ENCODE results near the gene AOX1.

The AOX1 gene

DNA sequence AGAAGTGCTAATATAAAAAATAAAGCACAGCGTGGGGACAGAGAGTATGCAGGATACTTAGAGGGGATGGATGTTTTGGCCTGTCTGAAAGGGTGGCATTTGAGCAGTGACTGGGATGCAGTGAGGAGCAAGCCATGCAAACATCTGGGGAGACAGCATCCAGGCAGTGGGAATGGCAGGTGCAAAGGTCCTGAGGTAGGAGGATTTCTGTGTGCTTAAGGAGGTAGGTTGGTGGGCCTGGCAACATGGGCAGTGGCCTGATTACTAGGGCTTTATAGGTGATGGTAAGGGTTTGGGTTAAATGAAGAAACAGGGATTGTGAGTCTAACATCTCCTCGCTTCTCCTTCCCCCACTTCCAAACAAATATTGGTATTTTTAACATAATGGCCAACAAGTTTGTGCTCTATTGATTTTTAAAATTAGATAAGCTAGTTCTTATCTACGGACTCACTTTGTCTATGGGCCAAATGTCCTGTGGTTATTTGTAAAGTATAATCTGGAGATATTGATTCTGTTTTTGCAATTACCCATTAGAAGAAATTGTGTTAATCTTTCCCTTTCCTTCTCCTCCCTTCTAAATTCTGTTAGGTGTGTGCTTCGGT is 2.4 kb downstream of the AOX1 start:
- ATAC-seq (ENCODE audit: insufficient read depth, low read depth) = no peak
- H3K79me2 ChIP-seq (ENCODE audit: insufficient read depth, low read length) = no peaks in the 10 kb centered on the region
- TF ChIP-seq CTCF (IDR thresholded peaks at IDR 0.05; ENCODE audit: borderline replicate concordance, extremely low read depth, low read length, poor library complexity, severe bottlenecking) (no peak), EZH2 (IDR thresholded peaks at IDR 0.05; ENCODE audit: borderline replicate concordance, low read depth, low read length, severe bottlenecking) (no peak)

DNA sequence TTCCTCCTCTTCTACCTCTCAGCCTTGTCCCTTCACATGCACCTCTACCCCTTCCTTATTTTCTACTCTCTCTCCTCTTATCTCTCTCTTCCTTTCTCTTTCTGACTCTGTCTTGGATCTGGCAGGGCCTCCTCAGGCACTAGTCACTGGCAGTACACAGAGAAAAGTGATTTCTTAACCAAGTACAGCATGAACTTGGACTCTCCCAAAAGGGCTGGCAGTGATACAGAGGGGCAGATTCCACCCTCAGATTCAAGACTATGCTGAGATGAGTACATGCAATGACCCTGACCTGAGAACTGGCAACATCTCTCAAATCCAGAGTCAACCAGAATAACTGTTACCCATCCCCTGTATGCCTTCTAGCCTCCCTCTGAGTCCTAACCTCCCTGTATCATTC is 4.3 kb downstream of the AOX1 start:
- no peak for TF ChIP-seq CTCF (IDR thresholded peaks at IDR 0.05; ENCODE audit: borderline replicate concordance, extremely low read depth, low read length, poor library complexity, severe bottlenecking)
- TF ChIP-seq EZH2 (IDR thresholded peaks at IDR 0.05; ENCODE audit: borderline replicate concordance, low read depth, low read length, severe bottlenecking) = no peak
- no peak for DNase-seq
- Histone ChIP-seq H3K36me3 (ENCODE audit: insufficient read depth, low read length) (no peaks in the 10 kb centered on the region), H3K27ac (ENCODE audit: low read length) (no peak overlapping the region), H3K4me2 (ENCODE audit: insufficient read depth, low read length) (no peak overlapping the region), H3K4me3 (ENCODE audit: low read depth in 1 of 2, low read length in 2 of 2) (no peak overlapping the region), H3K9me3 (ENCODE audit: insufficient read depth, low read length, severe bottlenecking) (no peaks in the 10 kb centered on the region), H3K27me3 (ENCODE audit: insufficient read depth, low read length, poor library complexity) (no peaks in the 10 kb centered on the region), H2AFZ (ENCODE audit: low read depth, low read length) (no peak overlapping the region), H3K79me2 (ENCODE audit: insufficient read depth, low read length) (no peaks in the 10 kb centered on the region), H3K9ac (ENCODE audit: low read depth, low read length) (no peak overlapping the region), H4K20me1 (ENCODE audit: insufficient read depth, low read length) (no peaks in the 10 kb centered on the region), H3K4me1 (ENCODE audit: insufficient read depth, low read length) (no peaks in the 10 kb centered on the region)
- no peak for ATAC-seq (ENCODE audit: insufficient read depth, low read depth)

More for the DNA sequence above, 2.4 kb downstream of the AOX1 start:
- no peak overlapping the region for H3K9ac ChIP-seq (ENCODE audit: low read depth, low read length)
- no peaks in the 10 kb centered on the region for H3K9me3 ChIP-seq (ENCODE audit: insufficient read depth, low read length, severe bottlenecking)
- no peak overlapping the region for H3K4me2 ChIP-seq (ENCODE audit: insufficient read depth, low read length)
- no peaks in the 10 kb centered on the region for H4K20me1 ChIP-seq (ENCODE audit: insufficient read depth, low read length)
- no peaks in the 10 kb centered on the region for H3K36me3 ChIP-seq (ENCODE audit: insufficient read depth, low read length)
- DNase-seq = no peak
- H2AFZ ChIP-seq (ENCODE audit: low read depth, low read length) = no peak overlapping the region
- no peak overlapping the region for H3K4me3 ChIP-seq (ENCODE audit: low read depth in 1 of 2, low read length in 2 of 2)
- no peak overlapping the region for H3K27ac ChIP-seq (ENCODE audit: low read length)
- H3K27me3 ChIP-seq (ENCODE audit: insufficient read depth, low read length, poor library complexity) = no peaks in the 10 kb centered on the region
- no peaks in the 10 kb centered on the region for H3K4me1 ChIP-seq (ENCODE audit: insufficient read depth, low read length)

- no peaks in the 10 kb centered on the region for H3K9me3 ChIP-seq (ENCODE audit: insufficient read depth, low read length, severe bottlenecking)
- TF ChIP-seq CTCF (IDR thresholded peaks at IDR 0.05; ENCODE audit: borderline replicate concordance, extremely low read depth, low read length, poor library complexity, severe bottlenecking) = no peak
- H3K4me1 ChIP-seq (ENCODE audit: insufficient read depth, low read length) = no peaks in the 10 kb centered on the region
- H3K36me3 ChIP-seq (ENCODE audit: insufficient read depth, low read length) = no peaks in the 10 kb centered on the region
- DNase-seq (no peak), ATAC-seq (ENCODE audit: insufficient read depth, low read depth) (no peak)
- no peak overlapping the region for H3K9ac ChIP-seq (ENCODE audit: low read depth, low read length)
- H3K4me3 ChIP-seq (ENCODE audit: low read depth in 1 of 2, low read length in 2 of 2) = no peak overlapping the region
- no peaks in the 10 kb centered on the region for H4K20me1 ChIP-seq (ENCODE audit: insufficient read depth, low read length)
- no peaks in the 10 kb centered on the region for H3K27me3 ChIP-seq (ENCODE audit: insufficient read depth, low read length, poor library complexity)
- H3K4me2 ChIP-seq (ENCODE audit: insufficient read depth, low read length) = no peak overlapping the region
- H2AFZ ChIP-seq (ENCODE audit: low read depth, low read length) = no peak overlapping the region
- no peak overlapping the region for H3K27ac ChIP-seq (ENCODE audit: low read length)
- H3K79me2 ChIP-seq (ENCODE audit: insufficient read depth, low read length) = no peaks in the 10 kb centered on the region
These were observed 5.5 kb downstream of the AOX1 start for GRCh38 chr2:200591308-200591707.

Measured in DND-41 (cell line).